Lower leg skin (tissue), 4 donors: ENCODE data around the gene CLIP2. TPM values are rescaled to one million over a fixed set of nuclear protein-coding genes. Genes with fewer than 3 reads are reported as not detected.

Source experiments
- DNase-seq, 2 donors: peaks; one replicate each; pipeline ENCODE4 v3.0.0-alpha.2; 2019; ENCODE audit warnings: low spot score in 2 of 2
- H3K4me3 ChIP-seq: fragments of 200-600 bp; sonication (generic); 2 replicates; pipeline ENCODE4 v1.5.1; 2017; ENCODE audit warnings: mild to moderate bottlenecking, low read depth; ENCODE audit not compliant: poor library complexity, severe bottlenecking
- CTCF ChIP-seq, 3 donors: fragments of 450-650 bp; IDR thresholded peaks; one replicate each; pipeline ENCODE4 v1.5.1; 2016; ENCODE audit warnings: antibody characterized with exemption in 3 of 3, mild to moderate bottlenecking in 3 of 3, moderate library complexity in 2 of 3
- POLR2A ChIP-seq, 2 donors: fragments of 450-650 bp; IDR thresholded peaks; one replicate each; pipeline ENCODE4 v1.6.1; 2016 to 2017; ENCODE audit warnings: antibody characterized with exemption in 2 of 2, mild to moderate bottlenecking in 1 of 2, moderate library complexity in 1 of 2
- WGBS, 2 donors: methylation state at CpG; one replicate each; pipeline ENCODE4 v1.1.5; 2018; 5-methylcytosine and 5-hydroxymethylcytosine counted together
- intact Hi-C: fragments of 100-400 bp; cut with DNase I; formaldehyde crosslinking; loops from one replicate; pipeline ENCODE4 v1.15.0; 2023; ENCODE audit warnings: low total_unique reads
- total RNA-seq, 4 donors: library from RNA; depleted of rRNA; stranded (reverse); fragments of >200 nt; gene quantifications; one replicate each; pipeline ENCODE4 v1.1.0, GENCODE V29; 2016

CLIP2 gene
- total RNA-seq, 4 donors from 2014 or later = 29.1 to 60.2 (median 52.5) TPM

DNA sequence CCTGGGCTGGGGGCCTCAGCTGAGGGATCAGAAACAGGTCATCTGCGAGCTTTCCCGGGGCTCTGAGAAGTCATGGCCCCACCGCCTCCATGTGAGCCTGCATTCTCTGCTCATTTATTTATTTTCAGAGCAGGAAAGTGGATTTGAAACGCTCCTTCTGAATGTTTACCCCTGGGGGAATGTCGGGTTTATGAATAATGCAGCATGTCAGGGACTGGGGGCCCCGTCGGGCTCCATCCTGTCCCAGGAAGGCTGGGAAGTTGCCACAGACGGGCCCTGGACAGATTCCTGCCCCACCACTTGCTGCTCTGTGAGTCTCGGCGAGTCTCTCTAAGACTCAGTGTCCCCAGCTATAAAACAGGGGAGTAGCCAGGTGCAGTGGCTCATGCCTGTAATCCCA lies 152.6 kb downstream of the CLIP2 start:
- H3K4me3 ChIP-seq = no peak overlapping the region
- intact Hi-C loops = loop anchor here (10.0 kb wide), 1 partner anchor 113 kb away; no protein-coding TSS in a partner anchor
- 58 to 68% methylated on average over 6 to 10 of the region's 10 CpGs for WGBS, 2 donors
- TF ChIP-seq CTCF (IDR thresholded peaks at IDR 0.05) (no peak), POLR2A (IDR thresholded peaks at IDR 0.05) (no peak)
- DNase-seq = no peak

DNA sequence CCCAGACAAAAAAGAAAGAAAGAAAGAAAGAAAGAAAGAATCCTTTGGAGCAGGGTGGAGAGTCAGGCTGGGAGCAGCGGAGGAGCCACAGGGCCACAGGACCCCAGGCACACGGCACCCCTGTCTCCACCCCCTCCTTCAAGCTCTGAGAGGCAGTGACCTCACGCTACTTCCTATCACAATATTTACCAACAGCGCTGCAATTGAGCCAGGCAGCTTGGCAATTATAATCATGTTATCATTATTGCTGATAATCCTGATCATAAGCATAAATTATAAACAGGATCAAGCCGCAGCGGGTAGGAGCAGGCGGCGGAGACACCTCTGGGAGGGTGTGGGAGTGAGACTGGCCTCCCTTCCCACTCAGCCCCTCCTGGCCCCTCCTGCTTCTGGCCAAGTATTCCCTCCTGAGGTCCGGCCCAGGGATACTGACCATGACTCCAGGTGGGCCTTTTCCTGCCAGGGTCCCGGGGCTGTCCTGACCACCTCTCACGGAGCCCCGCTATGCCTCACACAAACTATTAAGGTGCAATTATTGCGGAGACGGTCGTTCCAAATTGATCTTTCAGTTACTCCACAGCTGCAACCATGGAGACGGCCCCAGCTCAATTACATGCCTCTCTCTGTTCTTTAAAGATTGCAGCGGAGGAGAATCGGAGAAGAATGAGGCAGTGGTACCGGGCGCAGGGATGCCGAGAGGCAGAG lies 154.5 kb downstream of the CLIP2 start:
- 80 to 81% methylated on average over 21 of the region's 21 CpGs for WGBS, 2 donors
- TF ChIP-seq CTCF (IDR thresholded peaks at IDR 0.05) (no peak), POLR2A (IDR thresholded peaks at IDR 0.05) (no peak)
- intact Hi-C loops = loop anchor here (10.0 kb wide), 1 partner anchor 111 kb away; no protein-coding TSS in a partner anchor
- H3K4me3 ChIP-seq = no peak overlapping the region
- DNase-seq = no peak

DNA sequence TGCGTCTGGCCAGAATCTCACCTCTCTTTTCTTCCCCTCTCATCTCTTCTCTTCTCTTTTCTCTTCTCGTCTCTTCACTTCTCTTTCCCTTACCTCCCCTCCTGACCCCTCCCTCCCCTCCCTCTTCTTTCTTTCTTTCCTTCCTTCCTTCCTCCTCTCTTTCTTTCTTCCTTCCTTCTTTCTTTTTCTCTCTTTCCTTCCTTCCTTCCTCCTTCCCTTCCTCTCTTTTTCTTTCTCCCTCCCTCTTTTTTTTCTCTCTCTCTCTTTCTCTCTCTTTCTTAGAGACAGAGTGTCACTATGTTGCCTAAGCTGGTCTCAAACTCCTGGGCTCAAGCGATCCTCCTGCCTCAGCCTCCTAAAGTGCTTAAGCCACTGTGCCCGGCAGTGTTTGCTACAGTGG lies 159.9 kb downstream of the CLIP2 start:
- H3K4me3 ChIP-seq = no peak overlapping the region
- TF ChIP-seq CTCF (IDR thresholded peaks at IDR 0.05) (no peak), POLR2A (IDR thresholded peaks at IDR 0.05) (no peak)
- DNase-seq = no peak
- intact Hi-C loops = loop anchor here (10.0 kb wide), 1 partner anchor 106 kb away; no protein-coding TSS in a partner anchor
- 95 to 96% methylated on average over 4 of the region's 4 CpGs for WGBS, 2 donors

DNA sequence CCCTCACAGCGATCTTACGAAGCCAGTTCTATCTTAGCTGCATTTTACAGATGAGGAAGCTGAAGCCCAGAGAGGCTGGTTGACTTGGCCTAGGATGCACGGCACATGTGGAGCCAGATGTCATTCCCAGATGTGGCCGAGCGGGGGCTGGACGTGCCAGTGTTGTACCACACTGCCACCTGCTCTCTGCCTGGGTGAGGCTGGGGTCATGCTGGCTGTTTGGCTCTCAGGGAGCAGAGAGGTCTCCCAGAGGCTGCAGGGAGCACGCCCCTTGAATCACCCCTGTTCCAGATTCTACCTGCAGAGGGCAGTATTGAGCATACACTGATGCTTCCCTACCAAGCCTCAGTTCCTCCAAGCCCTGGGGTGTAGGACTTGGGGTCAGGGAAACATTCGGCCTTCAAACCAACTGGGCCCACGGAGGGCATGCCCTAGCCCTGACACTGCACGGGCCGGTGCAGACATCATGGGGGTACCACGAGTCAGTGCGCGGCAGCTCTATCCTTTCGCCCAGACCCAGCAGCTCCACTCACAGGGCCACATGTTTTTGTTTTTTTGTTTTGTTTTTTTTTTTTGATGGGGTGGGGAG lies 160.7 kb downstream of the CLIP2 start:
- intact Hi-C loops = loop anchor here (10.0 kb wide), 1 partner anchor 105 kb away; no protein-coding TSS in a partner anchor
- DNase-seq = peak in 1 of 2 donors; percentile 47
- no peak overlapping the region for H3K4me3 ChIP-seq
- 70 to 80% methylated on average over 15 of the region's 15 CpGs for WGBS, 2 donors
- TF ChIP-seq POLR2A (IDR thresholded peaks at IDR 0.05) (no peak), CTCF (IDR thresholded peaks at IDR 0.05) (peak in 1 of 3 donors; percentile 25)

GRCh38 chr7:74452748-74453321 lies 163.6 kb downstream of the CLIP2 start:
- intact Hi-C loops = no loop called here
- H3K4me3 ChIP-seq = no peak overlapping the region
- WGBS, 2 donors = 16 to 17% methylated on average over 13 to 15 of the region's 15 CpGs
- TF ChIP-seq POLR2A (IDR thresholded peaks at IDR 0.05) (no peak), CTCF (IDR thresholded peaks at IDR 0.05) (no peak)
- DNase-seq = no peak
